HG02852 (cell line): Measurements from ENCODE around the gene ANKRD36C.
"Not testable (repeated sequence)": the region's sequence is repeated elsewhere in the genome, so short reads cannot be mapped to it uniquely, and the experiment has no call there.

ENCODE experiments used
- ATAC-seq: cut with Tn5 transposase; IDR thresholded peaks from one replicate; pipeline ENCODE4 v1.9.1; 2021; ENCODE audit warnings: mild to moderate bottlenecking, moderate library complexity; ENCODE audit not compliant: unreplicated experiment

ANKRD36C gene

DNA sequence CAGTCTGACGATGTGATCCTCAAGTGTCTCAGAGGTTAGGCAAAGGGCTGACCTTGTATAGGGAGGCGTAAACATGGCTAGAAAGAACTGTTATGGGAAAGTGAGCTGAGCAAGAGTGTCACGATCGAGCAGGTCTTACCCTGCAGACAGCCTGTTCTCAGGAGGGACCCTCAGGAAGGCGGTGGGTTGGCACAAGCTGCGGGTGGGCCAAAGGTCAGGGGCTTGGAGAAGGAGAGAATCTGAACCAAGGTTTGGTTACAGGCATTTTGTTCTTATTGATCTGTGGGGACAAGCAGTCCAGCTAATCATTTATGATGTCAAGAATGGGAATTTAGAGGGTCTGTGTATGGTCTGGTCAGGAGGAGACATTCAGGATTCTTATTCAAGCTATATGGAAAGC, 16.4 kb upstream of the ANKRD36C start:
- not testable (repeated sequence) for ATAC-seq

DNA sequence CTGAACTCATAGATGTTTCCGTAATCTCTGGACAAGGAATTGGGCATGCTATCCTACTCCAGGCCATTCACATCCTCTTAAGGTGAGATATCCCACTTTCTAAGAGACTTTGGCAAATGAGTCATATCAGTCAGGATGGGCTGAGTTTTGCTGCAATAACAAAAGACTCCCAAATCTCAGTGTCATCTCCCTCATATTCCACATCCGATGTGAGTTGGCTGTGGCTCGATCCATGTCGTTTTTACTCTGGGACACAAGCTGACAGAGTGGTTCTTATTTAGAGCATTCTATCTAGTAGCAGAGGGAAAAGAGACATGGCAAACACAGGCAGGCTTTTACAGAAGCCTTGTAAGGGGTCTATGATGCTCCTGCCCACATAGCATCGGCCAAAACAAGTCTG, 14.6 kb upstream of the ANKRD36C start:
- not testable (repeated sequence) for ATAC-seq

DNA sequence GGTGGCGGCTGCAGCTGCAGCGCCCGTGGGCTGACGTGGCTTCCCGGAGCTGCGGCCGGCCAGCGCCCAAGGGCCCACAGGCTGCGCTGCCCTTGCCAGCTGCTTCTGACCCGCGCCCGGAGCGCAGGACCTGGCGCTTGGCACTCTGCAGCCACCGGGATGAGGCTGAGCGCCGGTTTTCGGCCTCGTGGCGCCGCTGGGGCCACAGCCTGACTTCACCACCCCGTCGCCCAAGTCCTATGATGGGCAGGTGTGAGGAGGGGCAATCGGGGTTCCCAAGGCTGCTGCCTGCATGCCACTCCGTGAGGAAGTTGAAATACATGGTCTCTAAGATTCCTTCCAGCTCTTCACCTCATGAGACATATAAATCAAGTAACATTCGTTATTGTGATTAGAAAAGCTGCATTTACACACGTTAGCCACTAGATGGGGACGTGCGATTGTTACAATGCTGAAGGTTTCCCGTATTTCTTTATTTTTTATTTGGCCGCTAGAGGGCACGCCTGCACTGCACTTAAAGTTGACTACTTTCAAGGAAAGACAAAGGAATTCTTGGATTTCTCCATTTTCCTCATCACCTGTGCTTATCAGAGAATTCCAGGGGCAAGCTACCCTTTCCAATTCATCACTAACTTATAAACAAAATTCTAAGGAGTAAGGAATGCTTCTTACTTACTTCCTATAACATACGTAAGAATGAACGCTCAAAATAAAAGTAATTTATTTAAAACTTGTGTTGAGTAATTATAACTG, 1.1 kb upstream of the ANKRD36C start:
- ATAC-seq: not testable (repeated sequence)

DNA sequence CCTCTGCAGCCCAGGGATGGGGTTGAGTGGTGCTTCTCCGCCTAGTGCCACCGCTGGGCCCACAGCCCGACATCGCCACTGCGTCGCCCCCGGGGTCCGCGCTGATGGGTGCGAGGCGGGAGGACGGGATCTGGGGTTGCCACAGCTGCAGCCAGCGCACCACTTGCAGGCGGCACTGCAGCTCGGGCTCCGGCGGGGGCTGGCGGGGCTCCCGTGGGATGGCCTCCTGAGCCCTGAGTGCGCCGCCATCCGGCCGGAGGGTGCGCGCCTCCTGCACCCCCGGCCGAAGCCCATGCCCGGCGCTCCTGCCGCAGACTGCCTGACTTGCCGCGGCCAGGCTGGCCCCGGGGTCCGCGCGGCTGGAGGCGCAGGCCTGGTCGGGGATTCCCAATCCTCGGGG, 478 bp upstream of the ANKRD36C start:
- ATAC-seq: peak; percentile 45

DNA sequence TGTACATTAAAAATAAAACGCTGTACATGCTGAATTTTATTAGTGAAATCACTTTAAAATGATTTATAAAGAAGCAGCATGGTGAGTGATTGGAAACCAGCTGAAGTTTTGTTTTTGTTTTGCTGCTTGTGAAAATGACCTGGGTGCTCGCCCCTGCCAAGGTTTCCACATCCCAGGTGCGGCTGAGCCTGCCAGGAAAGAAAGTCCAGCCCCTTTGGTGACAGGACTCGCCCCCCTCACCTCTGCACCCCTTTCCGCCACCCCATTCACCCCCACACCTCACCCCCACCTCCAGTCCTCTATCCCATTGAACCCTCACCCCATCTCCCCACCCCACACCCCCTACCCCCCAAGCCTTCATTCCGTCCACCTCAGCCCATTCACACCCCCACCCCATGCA, 740 bp downstream of the ANKRD36C start:
- not testable (repeated sequence) for ATAC-seq

DNA sequence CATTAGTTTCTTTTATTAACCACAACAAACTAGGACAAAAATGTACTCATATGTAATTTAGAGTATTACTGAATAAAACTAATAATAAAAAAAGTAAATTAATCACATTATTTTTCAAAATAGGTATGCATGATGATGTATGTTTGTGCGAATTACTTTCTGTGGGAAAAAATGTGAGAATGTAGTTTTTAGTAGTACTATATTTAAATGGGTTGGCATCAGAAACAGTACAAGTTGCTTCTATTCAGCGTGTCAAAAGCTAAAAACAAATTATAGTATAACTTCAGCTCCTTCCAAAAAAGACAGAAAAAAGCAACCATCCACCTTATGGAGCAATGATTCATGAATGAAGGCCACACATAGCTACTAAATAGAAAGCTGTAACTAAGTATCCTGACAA, 40.0 kb downstream of the ANKRD36C start:
- not testable (repeated sequence) for ATAC-seq

DNA sequence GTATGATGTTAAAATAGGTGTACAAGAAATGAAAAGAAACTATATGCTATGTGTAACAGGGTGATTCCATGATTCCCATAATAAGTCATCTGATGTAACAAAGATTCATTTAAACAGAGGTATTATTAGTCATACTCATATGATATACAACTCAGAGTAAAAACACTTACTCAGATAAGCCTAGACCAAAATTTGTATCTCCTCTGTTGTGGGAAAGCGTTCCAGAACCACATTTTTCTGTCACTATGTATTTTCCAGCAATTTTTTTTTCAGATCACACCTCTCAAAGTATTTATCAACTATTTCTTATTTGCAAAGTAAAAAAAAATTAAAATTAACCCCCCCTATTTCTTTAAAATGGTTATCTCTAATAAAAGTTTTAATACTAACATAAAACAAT, 43.6 kb downstream of the ANKRD36C start:
- not testable (repeated sequence) for ATAC-seq

DNA sequence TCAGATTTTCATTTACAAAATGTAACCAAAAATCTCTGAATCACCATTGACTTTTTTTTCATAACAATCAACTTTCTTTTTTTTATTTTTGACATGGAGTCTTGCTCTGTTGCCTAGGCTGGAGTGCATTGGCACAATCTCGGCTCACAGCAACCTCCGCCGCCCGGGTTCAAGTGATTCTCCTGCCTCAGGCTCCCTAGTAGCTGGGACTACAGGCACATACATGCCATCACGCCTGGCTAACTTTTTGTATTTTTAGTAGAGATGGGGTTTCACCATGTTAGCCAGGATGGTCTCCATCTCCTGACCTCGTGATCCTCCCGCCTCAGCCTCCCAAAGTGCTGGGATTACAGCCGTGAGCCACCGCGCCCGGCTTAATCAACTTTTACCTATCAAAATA, 51.7 kb downstream of the ANKRD36C start:
- ATAC-seq: not testable (repeated sequence)

DNA sequence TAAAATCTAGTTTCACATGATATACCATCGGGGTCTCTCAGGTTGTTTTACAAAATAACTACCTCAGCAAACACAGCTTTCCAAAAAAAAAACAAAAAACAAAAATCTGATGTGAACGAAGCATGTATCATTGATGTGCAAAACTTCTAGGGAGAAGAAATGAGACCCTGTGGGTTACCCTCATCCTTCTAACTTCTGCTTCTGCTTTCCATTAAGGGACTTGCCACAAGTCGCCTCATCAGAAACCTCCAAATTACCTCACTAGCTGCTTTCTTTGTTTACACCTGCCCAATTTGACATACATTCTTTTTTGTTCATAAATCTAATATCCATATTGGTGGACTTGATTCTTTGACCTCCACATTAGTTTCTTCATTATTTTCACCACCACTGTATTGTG, 60.9 kb downstream of the ANKRD36C start:
- not testable (repeated sequence) for ATAC-seq

DNA sequence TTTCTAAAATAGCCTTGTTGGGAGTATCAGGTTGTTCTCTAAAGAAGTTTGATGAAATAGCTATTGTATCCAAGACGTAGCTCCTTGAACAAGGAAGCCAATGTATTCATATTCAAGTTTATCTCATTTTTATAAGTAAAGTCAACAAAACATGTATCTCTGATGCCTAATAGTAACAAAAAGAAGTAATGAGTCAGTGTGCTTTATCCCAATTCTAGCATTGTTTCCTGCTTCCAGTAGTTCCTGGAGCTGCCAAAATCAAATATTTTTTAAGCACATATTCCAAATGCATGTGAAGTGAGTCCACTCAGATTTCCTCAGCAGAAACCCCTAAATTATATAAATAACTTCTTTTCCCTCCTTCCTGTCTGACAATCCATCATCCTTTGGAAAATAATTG, 74.6 kb downstream of the ANKRD36C start:
- ATAC-seq: not testable (repeated sequence)

DNA sequence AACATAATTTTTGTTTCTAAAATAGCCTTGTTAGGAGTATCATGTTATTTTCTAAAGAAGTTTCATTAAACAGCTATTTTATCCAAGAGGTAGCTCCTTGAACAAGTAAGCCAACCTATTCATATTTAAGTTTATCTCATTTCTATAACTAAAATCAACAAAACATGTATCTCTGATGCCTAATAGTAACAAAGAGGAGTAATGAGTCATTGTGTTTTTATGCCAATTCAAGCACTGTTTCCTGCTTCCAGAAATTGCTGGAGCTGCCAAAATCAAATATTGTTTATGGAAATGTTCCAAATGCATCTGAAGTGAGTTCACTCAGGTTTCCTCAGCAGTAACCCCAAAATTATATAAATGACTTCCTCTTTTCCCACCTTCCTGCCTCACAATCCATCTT, 76.5 kb downstream of the ANKRD36C start:
- ATAC-seq: not testable (repeated sequence)

DNA sequence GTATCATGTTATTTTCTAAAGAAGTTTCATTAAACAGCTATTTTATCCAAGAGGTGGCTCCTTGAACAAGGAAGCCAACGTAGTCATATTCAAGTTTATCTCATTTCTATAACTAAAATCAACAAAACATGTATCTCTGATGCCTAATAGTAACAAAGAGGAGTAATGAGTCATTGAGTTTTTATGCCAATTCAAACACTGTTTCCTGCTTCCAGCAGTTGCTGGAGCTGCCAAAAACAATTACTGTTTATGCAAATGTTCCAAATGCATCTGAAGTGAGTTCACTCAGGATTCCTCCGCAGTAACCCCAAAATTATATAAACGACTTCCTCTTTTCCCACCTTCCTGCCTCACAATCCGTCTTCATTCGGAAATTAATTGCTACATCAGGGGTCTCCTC, 80.2 kb downstream of the ANKRD36C start:
- not testable (repeated sequence) for ATAC-seq

DNA sequence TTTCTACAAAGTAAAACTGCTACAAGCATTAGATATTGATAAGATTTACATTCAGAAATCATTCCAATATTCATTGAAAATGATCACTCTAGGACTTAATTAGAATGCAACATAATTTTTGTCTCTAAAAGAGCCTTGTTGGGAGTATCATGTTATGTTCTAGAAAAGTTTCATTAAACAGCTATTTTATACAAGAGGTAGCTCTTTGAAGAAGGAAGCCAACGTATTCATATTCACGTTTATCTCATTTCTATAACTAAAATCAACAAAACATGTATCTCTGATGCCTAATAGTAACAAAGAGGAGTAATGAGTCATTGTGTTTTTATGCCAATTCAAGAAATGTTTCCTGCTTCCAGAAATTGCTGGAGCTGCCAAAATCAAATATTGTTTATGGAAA, 97.2 kb downstream of the ANKRD36C start:
- not testable (repeated sequence) for ATAC-seq

DNA sequence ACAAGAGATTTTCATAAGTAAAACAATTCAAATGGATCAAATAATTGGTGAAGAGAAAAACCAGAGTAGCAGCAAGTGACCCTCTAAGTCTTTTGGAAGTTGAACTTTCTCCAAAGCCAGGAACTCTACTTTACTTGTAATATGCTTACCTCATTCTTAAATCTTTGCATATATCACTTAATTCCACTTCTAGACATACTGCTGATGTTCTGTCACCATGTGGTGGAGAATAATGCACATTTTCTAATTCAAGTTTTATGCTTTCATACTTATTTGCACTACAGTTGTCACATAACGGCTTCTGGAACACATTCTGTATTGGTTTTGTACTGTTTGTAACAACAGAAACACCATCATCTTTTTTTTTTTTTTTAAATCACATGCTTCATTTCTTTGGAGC, 123.7 kb downstream of the ANKRD36C start:
- ATAC-seq: not testable (repeated sequence)

DNA sequence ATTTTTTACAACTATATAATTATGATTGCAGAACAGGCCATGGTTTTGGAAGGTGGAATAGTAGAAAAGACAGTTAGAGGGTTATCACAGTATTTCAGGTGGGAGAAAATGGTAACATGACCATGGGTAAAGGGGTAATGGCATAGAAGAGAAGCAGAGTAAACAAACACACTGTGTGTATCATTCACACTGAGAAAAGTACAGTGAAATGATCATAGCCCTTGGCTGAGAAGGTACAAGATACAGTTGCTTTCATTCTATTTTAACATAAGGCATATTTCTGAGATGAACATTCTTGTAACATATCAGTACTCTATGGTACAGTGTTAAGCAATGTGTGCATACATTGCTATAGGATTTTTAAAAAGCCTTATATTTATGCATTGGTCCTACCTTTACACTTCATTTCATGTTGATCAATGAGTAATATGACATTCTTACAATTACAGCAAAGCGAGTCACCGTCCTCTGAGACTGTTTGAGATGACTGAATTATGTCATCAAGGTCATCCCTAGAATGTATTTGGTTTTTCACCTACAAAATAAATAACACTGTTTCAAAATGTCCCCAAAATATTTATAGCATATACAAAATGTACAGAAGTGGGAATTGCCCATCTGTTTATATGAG, 124.5 kb downstream of the ANKRD36C start:
- not testable (repeated sequence) for ATAC-seq

DNA sequence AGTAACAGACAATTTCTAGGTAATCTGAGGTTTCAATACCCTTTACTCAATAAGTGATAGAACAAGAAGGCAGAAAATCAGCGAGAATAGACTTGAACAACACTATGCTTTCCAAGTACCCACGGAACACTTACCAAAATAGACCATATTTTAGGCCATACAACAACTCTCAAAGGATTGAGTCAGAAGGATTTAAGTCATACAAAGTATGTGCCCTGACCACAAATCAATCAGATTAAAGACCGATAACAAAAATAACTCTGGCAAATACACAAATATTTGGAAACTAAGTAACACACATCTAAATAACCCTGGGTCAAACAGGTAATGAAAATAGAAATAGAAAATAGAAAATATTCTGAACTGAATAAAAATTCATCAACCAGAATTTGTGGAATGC, 129.5 kb downstream of the ANKRD36C start:
- ATAC-seq: not testable (repeated sequence)

DNA sequence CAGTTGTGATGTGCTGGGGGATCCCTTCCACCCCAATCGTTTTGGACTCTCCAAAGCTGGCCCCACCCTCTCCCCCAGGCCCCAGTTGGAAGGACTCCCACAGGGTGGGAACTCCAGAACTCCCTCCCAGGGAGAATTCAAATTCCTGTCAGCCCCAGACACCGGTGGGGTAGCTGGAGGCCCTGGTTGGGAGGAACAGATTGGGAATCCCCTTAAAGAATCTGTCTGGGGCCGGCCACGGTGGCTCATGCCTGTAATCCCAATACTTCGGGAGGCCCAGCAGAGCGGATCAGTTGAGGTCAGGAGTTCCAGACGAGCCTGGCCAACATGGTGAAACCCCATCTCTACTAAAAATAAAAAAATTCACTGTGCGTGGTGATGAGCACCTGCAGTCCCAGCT, 155.5 kb downstream of the ANKRD36C start:
- no peak for ATAC-seq

DNA sequence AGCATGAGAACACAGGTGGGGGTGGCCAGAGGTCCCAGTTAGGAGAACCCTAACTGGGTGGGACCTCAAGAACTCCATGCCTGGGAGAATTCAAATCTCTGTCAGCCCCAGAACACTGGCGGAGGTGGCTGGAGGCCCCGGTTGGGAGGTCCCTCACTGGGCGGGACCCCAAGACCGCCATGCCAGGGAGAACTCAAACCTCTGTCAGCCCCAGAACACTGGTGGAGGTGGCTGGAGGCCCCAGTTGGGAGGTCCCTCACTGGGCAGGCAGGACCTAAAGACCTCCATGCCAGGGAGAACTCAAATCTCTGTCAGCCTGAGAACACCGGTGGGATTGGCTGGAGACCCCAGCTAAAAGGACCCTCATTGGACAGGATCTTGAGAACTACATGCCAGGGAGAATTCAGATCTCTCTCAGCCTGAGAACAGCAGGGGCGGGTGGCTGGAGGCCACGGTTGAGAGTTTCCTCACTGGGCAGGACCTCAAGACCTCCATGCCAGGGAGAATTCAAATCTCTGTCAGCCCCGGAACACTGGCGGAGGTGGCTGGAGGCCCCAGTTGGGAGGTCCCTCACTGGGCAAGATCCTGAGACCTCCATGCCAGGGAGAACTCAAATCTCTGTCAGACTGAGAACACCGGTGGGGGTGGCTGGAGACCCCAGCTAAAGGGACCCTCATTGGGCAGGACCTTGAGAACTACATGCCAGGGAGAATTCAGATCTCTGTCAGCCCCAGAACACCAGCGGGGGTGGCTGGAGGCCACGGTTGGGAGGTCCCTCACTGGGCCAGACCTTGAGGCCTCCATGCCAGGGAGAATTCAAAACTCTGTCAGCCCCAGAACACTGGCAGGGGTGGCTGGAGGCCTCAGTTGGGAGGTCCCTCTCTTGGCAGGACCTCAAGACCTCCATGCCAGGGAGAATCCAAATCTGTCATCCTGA, 157.3 kb downstream of the ANKRD36C start:
- ATAC-seq: not testable (repeated sequence)

DNA sequence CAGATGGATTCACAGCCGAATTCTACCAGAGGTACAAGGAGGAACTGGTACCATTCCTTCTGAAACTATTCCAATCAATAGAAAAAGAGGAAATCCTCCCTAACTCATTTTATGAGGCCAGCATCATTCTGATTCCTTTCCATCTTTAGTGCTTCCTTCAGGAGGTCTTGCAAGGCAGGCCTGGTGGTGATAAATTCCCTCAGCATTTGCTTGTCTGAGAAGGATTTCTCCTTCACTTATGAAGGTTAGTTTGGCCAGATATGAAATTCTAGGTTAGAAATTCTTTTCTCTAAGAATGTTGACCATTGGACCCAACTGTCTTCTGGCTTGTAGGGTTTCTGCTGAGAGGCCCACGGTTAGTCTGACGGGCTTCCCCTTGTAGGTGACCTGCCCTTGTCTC, 167.4 kb downstream of the ANKRD36C start:
- ATAC-seq: not testable (repeated sequence)

DNA sequence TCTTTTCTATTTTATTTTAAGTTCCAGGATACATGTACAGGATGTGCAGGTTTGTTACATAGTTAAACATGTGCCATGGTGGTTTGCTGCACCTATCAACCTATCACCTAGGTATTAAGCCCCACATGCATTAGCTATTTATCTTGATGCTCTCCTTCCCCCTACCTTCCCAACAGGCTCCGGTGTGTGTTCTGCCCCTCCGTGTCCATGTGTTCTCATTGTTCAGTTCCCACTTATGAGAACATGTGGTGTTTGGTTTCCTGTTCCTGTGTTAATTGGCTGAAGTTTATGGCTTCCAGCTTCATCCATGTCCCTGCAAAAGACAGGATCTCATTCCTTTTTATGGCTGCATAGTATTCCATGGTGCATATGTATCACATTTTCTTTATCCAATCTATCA, 174.1 kb downstream of the ANKRD36C start:
- ATAC-seq: not testable (repeated sequence)

DNA sequence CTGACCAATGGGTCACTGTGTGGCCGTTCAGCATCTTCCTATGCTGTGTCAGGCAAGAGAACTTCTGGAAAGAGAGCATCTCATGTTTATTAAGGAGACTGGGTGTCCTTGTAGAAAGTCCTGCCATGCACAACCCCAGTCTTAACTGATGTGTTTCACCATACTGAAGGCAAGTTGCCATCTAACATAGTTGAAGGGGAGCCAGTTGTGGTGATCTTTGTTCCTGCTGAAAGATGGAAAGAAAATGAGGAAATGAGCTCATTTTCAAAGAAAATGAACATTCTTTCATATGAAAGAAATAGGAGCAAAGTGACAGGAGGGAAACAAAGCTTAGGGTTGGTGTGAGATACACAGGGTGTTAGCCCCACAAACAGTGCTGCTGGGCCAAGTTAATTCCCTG, 178.3 kb downstream of the ANKRD36C start:
- ATAC-seq: not testable (repeated sequence)
